Limb (tissue), 2 donors: ENCODE results near the gene SUPT7L.
A peak's percentile ranks its signal among the peaks of the same experiment; 100 is the strongest.

Source experiments
- DNase-seq, 2 donors: peaks; one replicate each; pipeline ENCODE4 v3.0.0-alpha.2; 2016; ENCODE audit errors: extremely low spot score in 2 of 2

Gene SUPT7L

GRCh38 chr2:27663285-27664153, at the start of gene SUPT7L, which contains the start of gene SLC4A1AP:
Gene SUPT7L, minus strand, starts transcription at chr2:27663614. Its CDS starts 1,422 bp downstream, at chr2:27662192.
Gene SLC4A1AP, plus strand, starts transcription at chr2:27663889. Its CDS starts 26 bp downstream, at chr2:27663915.
- DNase-seq, result peak; percentile 87 to 88

- DNase-seq, result no peak
These were observed 49.8 kb upstream of the SUPT7L start for GRCh38 chr2:27713201-27713600.

GRCh38 chr2:27712522-27712921, 49.1 kb upstream of the SUPT7L start:
- no peak for DNase-seq

GRCh38 chr2:27711804-27712203, 48.4 kb upstream of the SUPT7L start:
- DNase-seq, result no peak

- DNase-seq, result no peak
These were observed 47.4 kb upstream of the SUPT7L start for GRCh38 chr2:27710640-27711430.

- DNase-seq, result no peak
These were observed 46.7 kb upstream of the SUPT7L start for GRCh38 chr2:27709960-27710575.

- DNase-seq, result no peak
These were observed 45.9 kb upstream of the SUPT7L start for GRCh38 chr2:27709326-27709725.

- DNase-seq, result no peak
These were observed 45.3 kb upstream of the SUPT7L start for GRCh38 chr2:27708666-27709065.

- no peak for DNase-seq
These were observed 44.8 kb upstream of the SUPT7L start for GRCh38 chr2:27708257-27708654.

- DNase-seq, result no peak
These were observed 44.2 kb upstream of the SUPT7L start for GRCh38 chr2:27707462-27708256.

- DNase-seq, result peak; percentile 38 to 57
These were observed 42.6 kb upstream of the SUPT7L start for GRCh38 chr2:27705851-27706622.

- DNase-seq, result no peak
These were observed 41.0 kb upstream of the SUPT7L start for GRCh38 chr2:27704342-27704876.

- DNase-seq, result peak; percentile 88 to 91
These were observed 40.4 kb upstream of the SUPT7L start for GRCh38 chr2:27703638-27704341.

GRCh38 chr2:27702302-27702701, 38.9 kb upstream of the SUPT7L start:
- no peak for DNase-seq

- no peak for DNase-seq
These were observed 38.3 kb upstream of the SUPT7L start for GRCh38 chr2:27701676-27702075.

- no peak for DNase-seq
These were observed 34.2 kb upstream of the SUPT7L start for GRCh38 chr2:27697660-27698059.

GRCh38 chr2:27690052-27690451, 26.6 kb upstream of the SUPT7L start:
- DNase-seq, result no peak

GRCh38 chr2:27689424-27689823, 26.0 kb upstream of the SUPT7L start:
- DNase-seq, result no peak

- DNase-seq, result no peak
These were observed 23.8 kb upstream of the SUPT7L start for GRCh38 chr2:27687232-27687631.
